ENCODE results near the gene SLC30A3.

DNA sequence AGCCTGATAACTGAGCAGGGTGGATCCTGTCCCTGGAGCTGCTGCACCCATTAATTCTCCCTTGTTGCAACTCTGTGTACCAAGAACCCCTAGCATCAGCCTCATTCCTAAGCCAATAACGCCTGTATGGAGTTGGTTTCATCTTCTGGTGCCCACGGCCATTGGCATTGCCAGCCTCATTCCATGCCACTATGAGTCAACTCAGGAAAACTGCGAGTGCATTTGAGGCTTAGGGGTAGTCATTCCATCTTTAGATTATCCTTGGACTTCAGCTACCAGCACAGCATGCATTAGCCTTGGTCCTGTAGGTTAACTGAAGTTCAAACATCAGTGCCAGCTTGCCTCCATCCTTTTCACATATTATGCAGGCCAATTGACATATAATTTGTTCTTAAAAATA lies 18.0 kb upstream of the SLC30A3 start:
- no peak for TF ChIP-seq POLR2A (IDR thresholded peaks at IDR 0.05)
- no peak for TF ChIP-seq CTCF (IDR thresholded peaks at IDR 0.05)

Data from right lobe of liver (tissue), 4 donors.